Bronchial epithelial cell (primary cell): ENCODE measurements around the gene AAK1. TPM values are rescaled to one million over a fixed set of nuclear protein-coding genes. Genes with fewer than 3 reads are reported as not detected.

Experiments used
- DNase-seq: peaks from one replicate; pipeline ENCODE4 v3.0.0-alpha.2; 2010; ENCODE audit warnings: low read depth
- FAIRE-seq: peaks from 2 replicates; lab custom pipeline; 2011; peaks lifted over from hg19 to GRCh38; lab: Jason Lieb, UNC
- H3K27me3 ChIP-seq: 2 replicates; pipeline ENCODE4 v1.5.1; 2011; ENCODE audit warnings: low read length; ENCODE audit not compliant: control insufficient read depth, insufficient read depth
- H3K36me3 ChIP-seq: 2 replicates; pipeline ENCODE4 v1.5.1; 2011; ENCODE audit warnings: low read length; ENCODE audit not compliant: control insufficient read depth, insufficient read depth
- H3K4me3 ChIP-seq: 2 replicates; pipeline ENCODE4 v1.5.1; 2011; ENCODE audit warnings: mild to moderate bottlenecking, low read depth, low read length, control low read depth
- total RNA-seq: library from RNA; depleted of rRNA; stranded (reverse); fragments of >200 nt; gene quantifications from 2 replicates; pipeline ENCODE4 v1.2.1, GENCODE V29; 2014
- TF ChIP-seq, protein P1 (sequence below): IDR thresholded peaks from 2 replicates; pipeline ENCODE4 v1.5.1; 2011; ENCODE audit warnings: mild to moderate bottlenecking, moderate library complexity, low read length, control low read depth, inconsistent platforms; ENCODE audit not compliant: insufficient read depth, severe bottlenecking

Gene AAK1
- total RNA-seq, 1 donor from 2014 or later: 17.9 TPM

DNA sequence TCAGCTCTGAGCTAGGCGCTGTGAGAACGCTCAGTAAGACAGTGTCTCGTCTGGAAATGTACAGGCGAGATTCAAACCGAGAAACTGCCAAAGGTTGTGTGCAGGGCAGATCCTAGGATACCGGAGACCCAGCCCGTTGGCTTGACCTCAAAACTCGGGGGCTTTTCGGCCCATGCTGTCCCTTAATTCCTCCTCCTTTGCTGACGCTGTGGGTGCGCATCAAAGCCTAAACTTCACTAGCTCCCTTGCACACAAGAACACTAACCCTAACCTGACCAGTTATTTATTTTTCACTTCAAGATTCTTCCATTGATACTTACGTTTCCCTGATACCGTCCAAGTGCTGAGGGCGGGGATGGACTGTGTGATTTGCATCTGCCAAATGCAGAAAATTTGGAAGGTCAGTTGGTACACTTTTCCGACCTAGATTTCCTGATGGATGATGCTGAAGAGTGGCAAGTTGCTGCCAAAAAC lies 1.0 kb upstream of the AAK1 start:
- DNase-seq (no peak), FAIRE-seq (no peak)
- TF ChIP-seq, protein P1, sequence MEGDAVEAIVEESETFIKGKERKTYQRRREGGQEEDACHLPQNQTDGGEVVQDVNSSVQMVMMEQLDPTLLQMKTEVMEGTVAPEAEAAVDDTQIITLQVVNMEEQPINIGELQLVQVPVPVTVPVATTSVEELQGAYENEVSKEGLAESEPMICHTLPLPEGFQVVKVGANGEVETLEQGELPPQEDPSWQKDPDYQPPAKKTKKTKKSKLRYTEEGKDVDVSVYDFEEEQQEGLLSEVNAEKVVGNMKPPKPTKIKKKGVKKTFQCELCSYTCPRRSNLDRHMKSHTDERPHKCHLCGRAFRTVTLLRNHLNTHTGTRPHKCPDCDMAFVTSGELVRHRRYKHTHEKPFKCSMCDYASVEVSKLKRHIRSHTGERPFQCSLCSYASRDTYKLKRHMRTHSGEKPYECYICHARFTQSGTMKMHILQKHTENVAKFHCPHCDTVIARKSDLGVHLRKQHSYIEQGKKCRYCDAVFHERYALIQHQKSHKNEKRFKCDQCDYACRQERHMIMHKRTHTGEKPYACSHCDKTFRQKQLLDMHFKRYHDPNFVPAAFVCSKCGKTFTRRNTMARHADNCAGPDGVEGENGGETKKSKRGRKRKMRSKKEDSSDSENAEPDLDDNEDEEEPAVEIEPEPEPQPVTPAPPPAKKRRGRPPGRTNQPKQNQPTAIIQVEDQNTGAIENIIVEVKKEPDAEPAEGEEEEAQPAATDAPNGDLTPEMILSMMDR: no peak
- Histone ChIP-seq H3K4me3 (peak overlapping the region; percentile 86), H3K36me3 (no peaks in the 10 kb centered on the region), H3K27me3 (no peaks in the 10 kb centered on the region)

DNA sequence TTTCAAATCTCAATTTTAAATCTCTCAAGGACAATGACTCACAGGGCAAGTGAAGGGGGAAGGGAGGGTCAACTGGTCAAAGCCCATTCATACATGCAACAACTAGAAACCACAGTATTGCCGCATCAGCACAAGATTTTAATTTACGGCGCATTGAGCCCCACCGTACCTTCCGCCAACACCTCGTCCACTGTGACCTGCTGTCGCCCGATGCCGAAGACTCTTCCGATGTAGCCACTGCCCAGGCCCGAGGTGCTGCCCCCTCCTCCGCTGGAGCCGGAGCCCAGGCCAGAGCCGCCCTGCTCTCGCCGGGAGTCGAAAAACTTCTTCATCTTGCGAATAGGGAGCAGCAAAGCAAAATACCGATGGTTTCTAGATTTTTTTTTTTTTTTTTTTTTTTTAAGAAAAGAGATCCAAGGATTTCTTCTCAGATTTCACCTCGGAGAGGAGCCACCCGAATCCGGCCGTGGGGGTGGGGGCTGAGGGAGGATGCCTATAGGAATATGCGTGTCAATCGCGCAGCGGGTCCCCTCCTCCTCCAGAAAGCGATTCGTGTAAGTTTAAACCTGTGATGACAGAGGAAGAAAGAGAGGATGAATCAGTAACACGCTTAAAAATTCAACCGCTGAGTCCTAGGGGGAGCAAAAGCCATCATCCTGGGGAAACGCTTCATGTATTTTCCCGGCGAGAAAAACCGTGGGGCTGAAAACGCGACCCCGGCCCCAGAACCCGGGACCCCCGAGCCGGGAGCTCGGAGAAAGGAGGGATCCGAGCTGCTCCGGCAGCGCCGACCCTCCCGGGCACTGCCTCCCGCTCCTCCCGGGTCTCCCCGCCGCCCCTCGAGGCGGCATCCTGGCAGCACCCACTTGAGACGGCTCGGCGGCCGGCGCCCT lies 584 bp downstream of the AAK1 start:
- Histone ChIP-seq H3K36me3 (no peaks in the 10 kb centered on the region), H3K4me3 (peak overlapping the region; percentile 86), H3K27me3 (no peaks in the 10 kb centered on the region)
- DNase-seq (peak; percentile 75), FAIRE-seq (no peak)
- TF ChIP-seq, protein P1: peak; percentile 18

DNA sequence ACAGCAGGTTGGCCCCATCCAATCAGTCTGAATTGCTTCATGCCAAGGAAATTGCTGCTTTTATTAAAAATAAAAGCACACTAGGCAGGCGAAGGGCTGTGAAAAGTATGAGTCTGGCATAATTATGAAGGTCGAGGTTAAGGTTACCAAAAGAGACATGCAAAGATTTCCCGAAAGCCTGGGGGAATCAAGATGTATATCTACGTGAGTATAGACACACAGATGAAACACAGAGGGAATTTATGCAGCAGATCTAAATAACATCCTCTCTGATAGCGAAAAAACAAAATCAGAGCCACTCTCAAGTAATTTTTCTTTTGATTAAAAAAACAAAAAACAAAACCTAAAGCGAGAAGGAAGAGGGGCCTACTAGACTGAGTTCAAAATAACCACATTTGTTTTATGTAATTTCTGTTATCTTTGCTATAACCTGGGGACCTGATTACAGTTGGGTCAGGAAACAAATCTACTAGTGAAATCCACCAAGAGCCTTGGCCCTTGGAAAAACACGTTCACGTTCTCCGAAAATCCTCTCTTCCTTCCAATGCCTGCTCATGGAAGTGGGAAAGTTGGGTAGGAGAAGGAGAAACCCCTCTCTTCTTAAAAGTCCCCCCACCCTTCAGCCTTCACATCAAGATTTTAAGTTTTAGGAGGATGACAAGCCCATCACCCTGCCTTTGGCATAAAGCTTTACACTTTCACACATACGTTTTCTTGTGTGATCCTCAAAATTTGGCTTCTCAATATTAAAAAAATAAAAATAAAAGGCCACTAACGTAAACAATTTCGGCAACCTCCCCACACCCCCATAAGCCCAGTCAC lies 1.4 kb downstream of the AAK1 start:
- Histone ChIP-seq H3K36me3 (no peaks in the 10 kb centered on the region), H3K27me3 (no peaks in the 10 kb centered on the region), H3K4me3 (peak overlapping the region; percentile 86)
- TF ChIP-seq, protein P1: no peak
- FAIRE-seq: no peak
- DNase-seq: no peak

DNA sequence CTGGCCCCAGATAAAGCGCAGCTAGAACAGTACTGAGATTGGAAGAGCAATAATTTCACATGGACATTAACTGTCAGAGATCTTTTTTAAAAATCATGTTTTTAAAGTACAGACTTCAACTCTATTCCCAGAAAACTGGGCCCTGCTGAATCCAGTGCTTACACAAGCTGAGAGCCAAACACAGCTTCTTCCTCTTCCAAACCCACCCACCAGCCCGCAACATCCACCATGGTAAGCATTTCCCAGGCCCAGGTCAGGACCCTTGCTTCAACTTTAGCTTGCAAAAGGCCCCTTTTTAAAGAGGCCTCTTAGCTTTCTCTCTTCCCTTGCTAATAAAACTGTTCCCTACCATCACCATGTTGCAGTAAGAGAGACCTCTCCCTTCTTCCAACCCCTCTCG lies 2.1 kb downstream of the AAK1 start:
- H3K36me3 ChIP-seq: no peaks in the 10 kb centered on the region

DNA sequence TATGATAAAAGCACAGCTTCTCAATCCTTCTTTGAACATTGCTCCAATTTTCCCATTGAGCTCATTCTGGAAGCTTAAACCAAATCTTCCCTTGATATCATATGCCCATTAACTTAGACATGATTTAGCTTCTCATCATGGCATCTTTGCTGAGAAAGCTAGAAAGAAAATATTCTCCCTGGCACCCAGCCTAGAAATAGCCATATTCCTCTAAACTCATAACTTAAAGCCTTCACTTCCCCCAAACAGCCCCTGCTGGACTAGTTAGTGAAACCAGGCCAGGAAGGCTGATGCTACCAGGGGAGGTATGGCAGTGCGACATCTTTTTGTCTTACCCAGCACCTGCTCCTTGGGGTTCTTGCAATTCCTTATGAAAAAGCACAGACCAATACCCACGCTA lies 4.3 kb downstream of the AAK1 start:
- Histone ChIP-seq H3K27me3 (no peaks in the 10 kb centered on the region), H3K36me3 (no peaks in the 10 kb centered on the region), H3K4me3 (no peak overlapping the region)
- TF ChIP-seq, protein P1: no peak
- DNase-seq (no peak), FAIRE-seq (no peak)

More for the DNA sequence above, 2.1 kb downstream of the AAK1 start:
- TF ChIP-seq, protein P1: no peak
- FAIRE-seq: no peak
- Histone ChIP-seq H3K27me3 (no peaks in the 10 kb centered on the region), H3K4me3 (peak overlapping the region; percentile 86)
- no peak for DNase-seq
